Mesendoderm (in vitro differentiated cells): ENCODE measurements around the gene GMPPA. TPM values are rescaled to one million over a fixed set of nuclear protein-coding genes. Genes with fewer than 3 reads are reported as not detected.

Experiments
- DNase-seq: peaks from one replicate; pipeline ENCODE4 v3.0.0; 2013
- H2AK5ac ChIP-seq: 2 replicates; pipeline ENCODE4 v1.6.1; 2013; ENCODE audit warnings: low read length, inconsistent platforms
- H2BK120ac ChIP-seq: 2 replicates; pipeline ENCODE4 v1.6.1; 2013; ENCODE audit warnings: low read depth, mild to moderate bottlenecking, low read length, moderate library complexity, mixed read lengths
- H2BK15ac ChIP-seq: replicated peaks from 2 replicates; pipeline ENCODE4 v1.6.1; 2013; ENCODE audit warnings: low read depth, mild to moderate bottlenecking, moderate library complexity
- H2BK5ac ChIP-seq: 2 replicates; pipeline ENCODE4 v1.6.1; 2013; ENCODE audit warnings: low read length, inconsistent platforms
- H3K18ac ChIP-seq: 2 replicates; pipeline ENCODE4 v1.6.1; 2013; ENCODE audit warnings: mild to moderate bottlenecking, low read length, mixed read lengths
- H3K23ac ChIP-seq: one replicate; pipeline ENCODE4 v1.6.1; 2013; ENCODE audit warnings: low read length
- H3K27ac ChIP-seq: 2 replicates; pipeline ENCODE4 v1.5.1; 2013; ENCODE audit warnings: low read depth, mild to moderate bottlenecking, inconsistent platforms, low read length, moderate library complexity
- H3K27me3 ChIP-seq: 2 replicates; pipeline ENCODE4 v1.6.1; 2013; ENCODE audit warnings: low read length, control low read depth, mild to moderate bottlenecking, inconsistent platforms; ENCODE audit not compliant: insufficient read depth, poor library complexity
- H3K36me3 ChIP-seq: 2 replicates; pipeline ENCODE4 v1.6.1; 2013; ENCODE audit warnings: low read length, inconsistent platforms; ENCODE audit not compliant: control insufficient read depth, insufficient read depth
- H3K4ac ChIP-seq: one replicate; pipeline ENCODE4 v1.6.1; 2013; ENCODE audit warnings: low read depth, mild to moderate bottlenecking, low read length, moderate library complexity
- H3K4me1 ChIP-seq: 2 replicates; pipeline ENCODE4 v1.6.1; 2013; ENCODE audit warnings: low read depth, low read length, inconsistent platforms; ENCODE audit not compliant: control insufficient read depth
- H3K4me2 ChIP-seq: 2 replicates; pipeline ENCODE4 v1.6.1; 2013; ENCODE audit warnings: low read length
- H3K4me3 ChIP-seq: 2 replicates; pipeline ENCODE4 v1.5.1; 2013; ENCODE audit warnings: mild to moderate bottlenecking, low read length
- H3K56ac ChIP-seq: one replicate; pipeline ENCODE4 v1.6.1; 2013; ENCODE audit warnings: low read length
- H3K79me1 ChIP-seq: 2 replicates; pipeline ENCODE4 v1.6.1; 2013; ENCODE audit warnings: low read length, inconsistent platforms
- H3K79me2 ChIP-seq: 2 replicates; pipeline ENCODE4 v1.6.1; 2013; ENCODE audit warnings: mild to moderate bottlenecking, low read length; ENCODE audit not compliant: control insufficient read depth, insufficient read depth
- H3K9ac ChIP-seq: 2 replicates; pipeline ENCODE4 v1.6.1; 2013; ENCODE audit warnings: low read length, inconsistent platforms
- H4K5ac ChIP-seq: one replicate; pipeline ENCODE4 v1.6.1; 2013; ENCODE audit warnings: low read length
- H4K8ac ChIP-seq: one replicate; pipeline ENCODE4 v1.6.1; 2013; ENCODE audit warnings: low read depth, mild to moderate bottlenecking, control low read depth, low read length, moderate library complexity
- WGBS: extraction: QIAGEN DNeasy Blood & Tissue Kit; methylation state at CpG from one replicate; pipeline ENCODE4 v1.1.7; 2013; ENCODE audit warnings: low lambda C conversion rate, missing lambda C conversion rate; ENCODE audit not compliant: insufficient coverage; ENCODE audit errors: extremely low coverage; 5-methylcytosine and 5-hydroxymethylcytosine counted together
- polyA plus RNA-seq, 2 experiments: library from polyadenylated mRNA; stranded (reverse); fragments of 200-250 nt; gene quantifications; one replicate each; pipeline ENCODE4 v1.2.3, GENCODE V29; 2013

GMPPA gene
- polyA plus RNA-seq (2013, experiment 1 of 2) = 20.4 TPM
- polyA plus RNA-seq (2013, experiment 2 of 2) = 20.2 TPM

- no CpG with 5 or more reads among the region's 49 CpGs for WGBS
- H3K4me3 ChIP-seq = peak within 1 kb of the TSS; percentile 78
- peak within 1 kb of the TSS; percentile 66 for H3K18ac ChIP-seq
- peak within 1 kb of the TSS; percentile 88 for H3K4ac ChIP-seq
- peak within 1 kb of the TSS; percentile 25 for H3K27ac ChIP-seq
- peak within 1 kb of the TSS; percentile 94 for H3K9ac ChIP-seq
- H3K23ac ChIP-seq = peak within 1 kb of the TSS; percentile 25
- H3K79me2 ChIP-seq = no peaks in the 10 kb centered on the region
- peak within 1 kb of the TSS; percentile 61 for H2BK5ac ChIP-seq
- DNase-seq = peak; percentile 100
- H2BK15ac ChIP-seq = no peak within 1 kb of the TSS
- no peak within 1 kb of the TSS for H4K8ac ChIP-seq
- peak within 1 kb of the TSS; percentile 73 for H3K4me2 ChIP-seq
- H3K79me1 ChIP-seq = peaks cover 2% of the 10 kb centered on the region
- peak within 1 kb of the TSS; percentile 7 for H2AK5ac ChIP-seq
- H2BK120ac ChIP-seq = no peak within 1 kb of the TSS
- H3K27me3 ChIP-seq = peaks cover 20% of the 10 kb centered on the region
- H3K36me3 ChIP-seq = no peaks in the 10 kb centered on the region
- peak within 1 kb of the TSS; percentile 96 for H3K56ac ChIP-seq
- H3K4me1 ChIP-seq = peaks cover 17% of the 10 kb centered on the region
- peak within 1 kb of the TSS; percentile 60 for H4K5ac ChIP-seq
Observed at GRCh38 chr2:219498280-219499057, at the start of gene GMPPA. Gene GMPPA (plus strand): TSS chr2:219498891. CDS start chr2:219499976, 1,085 bp downstream.

GRCh38 chr2:219449609-219450008 lies 49.1 kb upstream of the GMPPA start:
- Histone ChIP-seq H2BK5ac (no peak overlapping the region), H3K4me3 (no peak overlapping the region), H3K79me2 (no peaks in the 10 kb centered on the region), H2BK120ac (no peak overlapping the region), H4K8ac (no peak overlapping the region), H3K4me2 (no peak overlapping the region), H3K79me1 (no peaks in the 10 kb centered on the region), H3K18ac (no peak overlapping the region), H3K9ac (no peak overlapping the region), H4K5ac (no peak overlapping the region), H3K56ac (no peak overlapping the region), H2BK15ac (no peak overlapping the region), H3K27ac (no peak overlapping the region), H2AK5ac (no peak overlapping the region), H3K27me3 (peaks cover 5% of the 10 kb centered on the region), H3K36me3 (no peaks in the 10 kb centered on the region), H3K23ac (no peak overlapping the region), H3K4me1 (peaks cover 6% of the 10 kb centered on the region), H3K4ac (no peak overlapping the region)
- no CpG with 5 or more reads among the region's 5 CpGs for WGBS
- DNase-seq = no peak

GRCh38 chr2:219451661-219452360 lies 46.9 kb upstream of the GMPPA start:
- H3K23ac ChIP-seq = no peak overlapping the region
- no peak overlapping the region for H2AK5ac ChIP-seq
- no peaks in the 10 kb centered on the region for H3K79me2 ChIP-seq
- no peak overlapping the region for H3K4me2 ChIP-seq
- no peak overlapping the region for H3K56ac ChIP-seq
- H3K4ac ChIP-seq = no peak overlapping the region
- no CpG with 5 or more reads among the region's 18 CpGs for WGBS
- no peak overlapping the region for H4K5ac ChIP-seq
- no peak overlapping the region for H4K8ac ChIP-seq
- H3K18ac ChIP-seq = no peak overlapping the region
- H3K36me3 ChIP-seq = no peaks in the 10 kb centered on the region
- no peak overlapping the region for H3K4me3 ChIP-seq
- no peak overlapping the region for H3K9ac ChIP-seq
- DNase-seq = no peak
- H2BK120ac ChIP-seq = no peak overlapping the region
- no peak overlapping the region for H3K27ac ChIP-seq
- no peaks in the 10 kb centered on the region for H3K79me1 ChIP-seq
- no peak overlapping the region for H2BK15ac ChIP-seq
- H2BK5ac ChIP-seq = no peak overlapping the region
- peaks cover 6% of the 10 kb centered on the region for H3K4me1 ChIP-seq
- peaks cover 5% of the 10 kb centered on the region for H3K27me3 ChIP-seq

GRCh38 chr2:219452361-219453317 lies 46.1 kb upstream of the GMPPA start:
- H3K9ac ChIP-seq = no peak overlapping the region
- no peaks in the 10 kb centered on the region for H3K36me3 ChIP-seq
- peaks cover 5% of the 10 kb centered on the region for H3K27me3 ChIP-seq
- no peak overlapping the region for H2BK120ac ChIP-seq
- peaks cover 6% of the 10 kb centered on the region for H3K4me1 ChIP-seq
- H3K18ac ChIP-seq = no peak overlapping the region
- H3K79me2 ChIP-seq = no peaks in the 10 kb centered on the region
- H3K4me3 ChIP-seq = no peak overlapping the region
- WGBS = no CpG with 5 or more reads among the region's 23 CpGs
- no peak overlapping the region for H2BK5ac ChIP-seq
- H2BK15ac ChIP-seq = no peak overlapping the region
- DNase-seq = peak; percentile 92
- no peak overlapping the region for H4K8ac ChIP-seq
- no peak overlapping the region for H3K4ac ChIP-seq
- H2AK5ac ChIP-seq = no peak overlapping the region
- peak overlapping the region; percentile 10 for H3K27ac ChIP-seq
- H3K23ac ChIP-seq = no peak overlapping the region
- H3K79me1 ChIP-seq = no peaks in the 10 kb centered on the region
- no peak overlapping the region for H4K5ac ChIP-seq
- no peak overlapping the region for H3K56ac ChIP-seq
- H3K4me2 ChIP-seq = no peak overlapping the region

GRCh38 chr2:219453671-219454590 lies 44.8 kb upstream of the GMPPA start:
- Histone ChIP-seq H4K5ac (no peak overlapping the region), H3K36me3 (no peaks in the 10 kb centered on the region), H3K4me1 (peaks cover 6% of the 10 kb centered on the region), H3K4me3 (no peak overlapping the region), H2BK15ac (no peak overlapping the region), H3K18ac (peak overlapping the region; percentile 12), H3K79me1 (no peaks in the 10 kb centered on the region), H3K9ac (peak overlapping the region; percentile 22), H3K4me2 (peak overlapping the region; percentile 7), H2BK5ac (peak overlapping the region; percentile 18), H2AK5ac (no peak overlapping the region), H3K27me3 (no peaks in the 10 kb centered on the region), H3K4ac (no peak overlapping the region), H3K79me2 (no peaks in the 10 kb centered on the region), H3K23ac (no peak overlapping the region), H2BK120ac (no peak overlapping the region), H3K56ac (peak overlapping the region; percentile 57), H3K27ac (peak overlapping the region; percentile 34), H4K8ac (no peak overlapping the region)
- no CpG with 5 or more reads among the region's 10 CpGs for WGBS
- DNase-seq = peak; percentile 50
